ENCODE measurements around the gene TUT7.
A peak's percentile ranks its signal among the peaks of the same experiment; 100 is the strongest.
"Not testable (repeated sequence)": the region's sequence is repeated elsewhere in the genome, so short reads cannot be mapped to it uniquely, and the experiment has no call there.

Gene TUT7

DNA sequence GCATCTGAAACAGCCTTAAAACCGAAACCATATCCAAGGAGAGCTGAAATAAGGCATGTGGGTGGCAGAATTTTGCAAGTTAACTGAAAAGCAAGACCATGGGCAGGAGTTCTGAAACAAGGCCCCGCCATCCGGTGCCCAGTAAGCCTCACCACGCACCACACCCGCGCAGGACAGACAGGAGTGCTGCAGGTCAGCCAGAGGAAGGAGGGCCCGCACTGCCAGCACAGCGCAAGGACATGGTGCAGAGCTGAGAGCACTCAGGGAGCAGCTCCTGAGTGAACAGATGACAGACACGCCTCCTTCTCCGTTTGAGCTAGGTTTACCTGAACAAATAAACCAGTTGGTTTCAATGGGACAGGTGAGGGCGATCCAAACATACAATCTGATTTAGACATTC is 55.3 kb downstream of the TUT7 start:
- H3K27ac ChIP-seq, result no peak overlapping the region
- TF ChIP-seq, protein P1, sequence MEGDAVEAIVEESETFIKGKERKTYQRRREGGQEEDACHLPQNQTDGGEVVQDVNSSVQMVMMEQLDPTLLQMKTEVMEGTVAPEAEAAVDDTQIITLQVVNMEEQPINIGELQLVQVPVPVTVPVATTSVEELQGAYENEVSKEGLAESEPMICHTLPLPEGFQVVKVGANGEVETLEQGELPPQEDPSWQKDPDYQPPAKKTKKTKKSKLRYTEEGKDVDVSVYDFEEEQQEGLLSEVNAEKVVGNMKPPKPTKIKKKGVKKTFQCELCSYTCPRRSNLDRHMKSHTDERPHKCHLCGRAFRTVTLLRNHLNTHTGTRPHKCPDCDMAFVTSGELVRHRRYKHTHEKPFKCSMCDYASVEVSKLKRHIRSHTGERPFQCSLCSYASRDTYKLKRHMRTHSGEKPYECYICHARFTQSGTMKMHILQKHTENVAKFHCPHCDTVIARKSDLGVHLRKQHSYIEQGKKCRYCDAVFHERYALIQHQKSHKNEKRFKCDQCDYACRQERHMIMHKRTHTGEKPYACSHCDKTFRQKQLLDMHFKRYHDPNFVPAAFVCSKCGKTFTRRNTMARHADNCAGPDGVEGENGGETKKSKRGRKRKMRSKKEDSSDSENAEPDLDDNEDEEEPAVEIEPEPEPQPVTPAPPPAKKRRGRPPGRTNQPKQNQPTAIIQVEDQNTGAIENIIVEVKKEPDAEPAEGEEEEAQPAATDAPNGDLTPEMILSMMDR (conservative IDR thresholded peaks at IDR 0.05), result no peak

DNA sequence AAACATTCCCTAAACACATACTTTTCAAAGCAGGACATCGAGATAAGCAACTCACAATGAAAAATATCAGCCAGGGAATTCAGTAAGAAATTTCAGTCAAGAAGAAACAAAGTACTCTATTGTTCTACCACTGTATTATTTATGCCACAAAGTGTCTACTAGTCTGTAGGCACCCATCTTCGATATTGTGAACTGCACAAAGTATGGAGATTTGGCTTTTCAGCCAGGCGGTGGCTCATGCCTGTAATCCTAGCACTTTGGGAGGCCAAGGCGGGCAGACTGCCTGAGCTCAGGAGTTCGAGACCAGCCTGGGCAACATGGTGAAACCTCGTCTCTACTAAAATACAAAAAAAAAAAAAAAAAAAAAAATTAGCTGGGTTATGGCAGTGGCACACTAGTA is 63.9 kb downstream of the TUT7 start:
- not testable (repeated sequence) for H3K27ac ChIP-seq

DNA sequence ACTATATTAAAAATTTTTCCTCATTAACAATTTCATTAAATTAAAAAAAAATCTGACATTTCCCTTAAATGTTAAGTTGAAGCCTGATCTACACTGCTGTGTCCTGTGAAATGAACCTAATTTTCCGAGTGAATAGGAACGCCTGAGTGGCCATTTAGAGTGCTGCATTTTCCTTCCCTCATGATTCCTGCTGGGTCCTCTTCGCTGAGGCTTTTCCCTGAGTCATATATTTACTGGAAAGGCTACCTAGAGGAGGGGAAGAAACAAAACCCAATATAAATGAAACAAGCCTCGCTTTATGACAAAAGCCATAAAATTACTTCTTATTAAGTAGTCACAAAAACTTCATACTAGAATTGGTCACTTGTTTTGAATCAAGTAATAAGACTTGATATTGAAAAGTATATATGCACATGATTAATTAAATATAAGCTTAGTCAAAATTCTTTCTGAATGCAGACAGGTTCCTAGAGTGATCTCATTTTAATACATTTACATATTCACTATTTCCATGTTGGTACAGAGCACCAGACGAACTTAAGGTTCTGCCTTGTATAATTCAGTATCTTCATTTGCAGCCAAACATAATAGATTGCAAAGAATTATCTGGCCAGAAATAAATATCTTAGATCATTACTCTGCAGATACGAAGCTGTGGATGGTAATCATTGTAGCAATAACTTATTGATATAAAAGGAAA is 65.6 kb downstream of the TUT7 start:
- no peak overlapping the region; the same call in 1 of the 2 replicates for H3K27ac ChIP-seq
- TF ChIP-seq, protein P1 (conservative IDR thresholded peaks at IDR 0.05), result no peak

DNA sequence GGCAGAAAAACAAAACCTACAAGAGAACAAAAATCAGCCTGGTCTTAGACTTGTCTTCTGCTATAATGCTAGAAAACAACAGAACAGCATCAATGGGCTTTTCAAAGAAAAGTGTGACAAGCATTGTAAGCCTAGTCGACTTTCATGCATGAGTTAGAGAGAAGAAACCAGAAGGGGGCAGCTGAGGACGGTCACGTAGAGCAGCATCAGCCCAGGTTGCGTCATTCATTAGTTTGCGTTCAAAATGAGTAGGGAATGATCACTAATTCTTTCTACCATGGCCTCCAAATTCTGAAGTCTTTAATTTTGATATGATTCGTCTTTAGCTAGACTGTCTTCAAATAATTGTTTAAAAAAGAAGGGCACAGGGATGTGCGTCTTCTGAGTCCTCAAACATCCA is 67.2 kb downstream of the TUT7 start:
- H3K27ac ChIP-seq, result no peak overlapping the region

DNA sequence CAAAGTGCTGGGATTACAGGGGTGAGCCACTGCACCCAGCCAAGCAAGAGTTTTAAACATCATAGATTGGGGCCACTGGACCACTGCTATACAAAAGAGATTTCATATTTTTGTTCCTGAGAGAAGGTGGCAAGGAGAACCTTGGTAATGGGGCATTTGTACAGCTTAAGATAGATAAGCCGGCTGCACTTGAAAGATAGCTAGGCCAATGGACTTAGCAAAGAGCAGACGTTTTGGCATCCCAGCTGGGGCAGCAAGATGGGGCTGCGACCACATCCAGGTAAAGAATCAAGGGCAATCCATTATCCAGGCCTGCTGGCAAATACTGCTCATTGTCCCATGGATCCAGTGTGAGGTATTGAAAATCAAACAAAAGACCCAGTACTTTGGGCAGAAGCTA is 67.9 kb downstream of the TUT7 start:
- TF ChIP-seq, protein P1 (conservative IDR thresholded peaks at IDR 0.05), result no peak
- no peak overlapping the region for H3K27ac ChIP-seq

More for the DNA sequence above, 67.2 kb downstream of the TUT7 start:
- TF ChIP-seq, protein P1 (conservative IDR thresholded peaks at IDR 0.05), result 0 out of 2 replicates have a peak, but pooled peaks have one; percentile 19

DNA sequence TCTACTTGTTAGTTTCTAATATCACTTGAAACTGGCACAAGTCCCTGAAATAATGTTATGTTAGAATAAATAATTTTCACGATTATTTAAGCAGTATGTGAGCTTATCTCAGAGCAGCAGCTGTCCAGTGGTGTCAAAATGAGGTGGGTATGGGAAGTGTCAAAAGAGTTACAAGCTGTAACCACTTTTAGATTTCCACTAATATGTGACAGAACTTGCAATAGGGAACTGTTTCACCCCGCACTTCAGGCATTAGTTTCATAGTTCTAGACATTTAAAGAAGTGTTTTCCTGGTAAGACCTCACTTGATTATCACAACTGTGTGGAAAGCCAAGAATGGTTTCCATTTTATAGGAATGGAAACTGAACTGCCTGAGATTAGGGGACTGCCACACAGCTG is 68.9 kb downstream of the TUT7 start:
- H3K27ac ChIP-seq, result no peak overlapping the region
- TF ChIP-seq, protein P1 (conservative IDR thresholded peaks at IDR 0.05), result no peak

DNA sequence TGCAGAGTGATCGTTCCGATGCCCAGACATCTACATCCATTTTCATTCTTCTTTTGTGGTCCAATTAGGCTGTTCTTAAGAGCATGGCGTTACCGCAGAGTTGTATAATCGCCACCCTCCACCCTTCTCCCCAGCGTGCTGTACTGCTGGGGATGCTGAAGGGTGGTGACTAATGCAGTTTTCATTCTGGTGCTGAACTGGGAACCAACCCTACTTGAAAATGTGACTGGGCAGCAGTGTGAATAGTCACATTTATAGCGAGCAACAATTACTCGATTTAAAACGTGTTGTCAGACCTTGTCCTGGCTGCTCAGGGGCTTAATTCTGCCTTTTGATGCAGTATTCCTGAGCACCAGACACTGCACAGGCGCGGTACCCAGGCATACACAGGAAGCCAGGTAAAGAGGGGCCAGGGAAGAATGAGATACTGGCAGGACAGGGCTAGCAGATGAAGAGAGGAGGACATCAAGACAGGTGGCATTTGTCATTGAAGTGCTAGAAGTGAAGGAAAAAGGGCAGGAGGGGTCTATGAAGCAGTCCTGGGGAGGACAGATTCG is 71.2 kb downstream of the TUT7 start:
- TF ChIP-seq, protein P1 (conservative IDR thresholded peaks at IDR 0.05), result no peak
- peak overlapping the region; percentile 90 for H3K27ac ChIP-seq
